ENCODE measurements around the gene ITIH3.

DNA sequence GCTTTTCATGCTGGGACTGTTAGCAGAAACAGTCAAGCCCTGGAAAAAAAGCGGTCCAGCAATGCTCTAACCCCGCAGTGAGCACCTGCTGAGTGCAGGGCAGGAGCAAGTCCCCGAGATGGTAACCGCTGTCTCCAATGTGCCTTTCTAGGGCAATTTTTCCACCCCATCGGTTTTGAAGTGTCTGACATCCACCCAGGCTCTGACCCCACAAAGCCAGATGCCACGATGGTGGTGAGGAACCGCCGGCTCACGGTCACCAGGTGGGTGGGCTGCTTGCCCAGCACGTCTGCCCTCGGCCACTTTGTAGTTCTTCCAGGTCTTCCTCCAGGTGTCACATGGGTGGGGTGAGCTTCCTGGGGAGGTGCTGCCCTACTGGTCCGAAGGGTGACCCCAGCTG, 3.2 kb upstream of the ITIH3 start:
- TF ChIP-seq, protein P1, sequence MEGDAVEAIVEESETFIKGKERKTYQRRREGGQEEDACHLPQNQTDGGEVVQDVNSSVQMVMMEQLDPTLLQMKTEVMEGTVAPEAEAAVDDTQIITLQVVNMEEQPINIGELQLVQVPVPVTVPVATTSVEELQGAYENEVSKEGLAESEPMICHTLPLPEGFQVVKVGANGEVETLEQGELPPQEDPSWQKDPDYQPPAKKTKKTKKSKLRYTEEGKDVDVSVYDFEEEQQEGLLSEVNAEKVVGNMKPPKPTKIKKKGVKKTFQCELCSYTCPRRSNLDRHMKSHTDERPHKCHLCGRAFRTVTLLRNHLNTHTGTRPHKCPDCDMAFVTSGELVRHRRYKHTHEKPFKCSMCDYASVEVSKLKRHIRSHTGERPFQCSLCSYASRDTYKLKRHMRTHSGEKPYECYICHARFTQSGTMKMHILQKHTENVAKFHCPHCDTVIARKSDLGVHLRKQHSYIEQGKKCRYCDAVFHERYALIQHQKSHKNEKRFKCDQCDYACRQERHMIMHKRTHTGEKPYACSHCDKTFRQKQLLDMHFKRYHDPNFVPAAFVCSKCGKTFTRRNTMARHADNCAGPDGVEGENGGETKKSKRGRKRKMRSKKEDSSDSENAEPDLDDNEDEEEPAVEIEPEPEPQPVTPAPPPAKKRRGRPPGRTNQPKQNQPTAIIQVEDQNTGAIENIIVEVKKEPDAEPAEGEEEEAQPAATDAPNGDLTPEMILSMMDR (conservative IDR thresholded peaks at IDR 0.05; ENCODE audit: low read depth, low read length): no peak
- no peak for TF ChIP-seq EZH2 (IDR thresholded peaks at IDR 0.05; ENCODE audit: borderline replicate concordance, low read depth, low read length, poor library complexity, severe bottlenecking)

Measured in A673 (cell line).